DND-41 (cell line): ENCODE measurements around the gene ZNF770.
"Not testable (repeated sequence)": the region's sequence is repeated elsewhere in the genome, so short reads cannot be mapped to it uniquely, and the experiment has no call there.

Experiments used
- CTCF ChIP-seq: IDR thresholded peaks from 2 replicates; pipeline ENCODE4 v1.5.1; 2012; ENCODE audit warnings: borderline replicate concordance, low read length, moderate library complexity, mild to moderate bottlenecking; ENCODE audit not compliant: poor library complexity, severe bottlenecking; ENCODE audit errors: extremely low read depth
- EZH2 ChIP-seq: IDR thresholded peaks from 3 replicates; pipeline ENCODE4 v1.6.1; 2012; ENCODE audit warnings: borderline replicate concordance, low read depth, mild to moderate bottlenecking, moderate library complexity, low read length, inconsistent platforms; ENCODE audit not compliant: severe bottlenecking

DNA sequence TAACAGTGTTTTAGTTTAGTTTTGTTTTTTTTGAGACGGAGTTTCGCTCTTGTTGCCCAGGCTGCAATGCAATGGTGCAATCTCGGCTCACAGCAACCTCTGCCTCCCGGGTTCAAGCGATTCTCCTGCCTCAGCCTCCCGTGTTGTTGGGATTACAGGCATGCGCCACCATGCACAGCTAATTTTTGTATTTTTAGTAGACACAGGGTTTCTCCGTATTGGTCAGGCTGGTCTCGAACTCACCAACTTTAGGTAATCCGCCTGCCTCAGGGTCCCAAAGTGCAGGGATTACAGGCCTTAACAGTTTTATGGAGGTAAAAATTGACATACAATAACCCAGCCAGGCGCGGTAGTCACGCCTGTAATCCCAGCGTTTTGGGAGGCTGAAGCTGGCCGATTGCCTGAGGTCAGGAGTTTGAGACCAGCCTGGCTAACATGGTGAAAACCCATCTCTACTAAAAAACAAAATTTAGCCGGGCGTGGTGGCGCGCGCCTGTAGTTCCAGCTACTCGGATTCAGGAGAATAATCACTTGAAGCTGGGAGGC, 17.9 kb downstream of the ZNF770 start:
- TF ChIP-seq CTCF, EZH2: not testable (repeated sequence)
